ENCODE data around the gene OR6C68. TPM values are rescaled to one million over a fixed set of nuclear protein-coding genes. Genes with fewer than 3 reads are reported as not detected.
"Not testable (repeated sequence)": the region's sequence is repeated elsewhere in the genome, so short reads cannot be mapped to it uniquely, and the experiment has no call there.

Gene OR6C68
- total and polyA plus RNA-seq, 2 of the 8 experiments (the other 6 are each of a cell fraction or from before 2014, with no cell fraction given): not detected

DNA sequence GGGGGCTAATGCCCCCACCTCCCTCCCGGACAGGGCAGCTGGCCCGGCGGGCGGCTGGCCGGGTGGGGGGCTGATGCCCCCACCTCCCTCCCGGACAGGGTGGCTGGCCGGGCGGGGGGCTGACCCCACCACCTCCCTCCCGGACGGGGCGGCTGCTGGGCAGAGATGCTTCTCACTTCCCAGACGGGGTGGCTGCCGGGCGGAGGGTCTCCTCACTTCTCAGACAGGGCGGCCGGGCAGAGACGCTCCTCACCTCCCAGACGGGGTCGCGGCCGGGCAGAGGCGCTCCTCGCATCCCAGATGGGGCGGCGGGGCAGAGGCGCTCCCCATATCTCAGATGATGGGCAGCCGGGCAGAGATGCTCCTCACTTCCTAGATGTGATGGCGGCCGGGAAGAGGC is 13.0 kb upstream of the OR6C68 start:
- 94% methylated on average over 9 of the region's 29 CpGs; no CpG with 5 or more reads in 1 of the 2 experiments for whole genome bisulfite sequencing, 2 experiments (ENCODE audit: extremely low coverage in 1 of 2, insufficient coverage in 1 of 2, insufficient read length in 1 of 2, insufficient replicate concordance in 2 of 2, low coverage in 1 of 2, low lambda C conversion rate in 2 of 2, missing lambda C conversion rate in 1 of 2)
- H4K8ac ChIP-seq (ENCODE audit: extremely low read depth, insufficient read depth, low read length); H2BK12ac ChIP-seq (ENCODE audit: low read depth, low read length); H2AFZ ChIP-seq (ENCODE audit: low read length); H3K23ac ChIP-seq (ENCODE audit: insufficient read length); H4K5ac ChIP-seq (ENCODE audit: insufficient read length, low read depth, low read length); H3K23me2 ChIP-seq (ENCODE audit: low read depth, low read length); H4K20me1 ChIP-seq (replicated peaks in 1 of 2; ENCODE audit: control insufficient read depth in 1 of 2, insufficient read depth in 2 of 2, low read length in 2 of 2); H3K14ac ChIP-seq (ENCODE audit: insufficient read length); H3K27me3 ChIP-seq (replicated peaks in 1 of 4; ENCODE audit: control insufficient read depth in 3 of 4, extremely low read depth in 1 of 4, insufficient read depth in 3 of 4, low read length in 3 of 4); H3K4me1 ChIP-seq (replicated peaks in 1 of 4; ENCODE audit: control insufficient read depth in 3 of 4, insufficient read depth in 4 of 4, low read length in 3 of 4); H3K27ac ChIP-seq (ENCODE audit: low read depth, low read length); H3K79me1 ChIP-seq (ENCODE audit: low read depth, low read length); H3K18ac ChIP-seq (ENCODE audit: extremely low read depth, low read length); H3K4ac ChIP-seq (replicated peaks; ENCODE audit: insufficient read length, low read depth, low read length); H3K79me2 ChIP-seq (ENCODE audit: control insufficient read depth in 1 of 2, insufficient read depth in 2 of 2, low read length in 2 of 2); DNase-seq (ENCODE audit: low read depth in 1 of 2, low spot score in 2 of 2); FAIRE-seq; CTCF ChIA-PET (ENCODE audit: partially characterized antibody); H3K56ac ChIP-seq (replicated peaks; ENCODE audit: insufficient read length, low read depth, low read length); H2BK15ac ChIP-seq (ENCODE audit: low read length); H3K9me3 ChIP-seq (ENCODE audit: insufficient read depth in 2 of 2, low read depth in 1 of 2, low read length in 1 of 2); H3K9ac ChIP-seq (replicated peaks in 1 of 4; ENCODE audit: extremely low read depth in 1 of 4, low read depth in 3 of 4, low read length in 3 of 4); H2BK5ac ChIP-seq (ENCODE audit: low read depth, low read length); H3K4me2 ChIP-seq (ENCODE audit: insufficient read depth in 1 of 2, low read depth in 2 of 2, low read length in 2 of 2); H2BK120ac ChIP-seq (replicated peaks; ENCODE audit: low read depth, low read length); H2AK5ac ChIP-seq (ENCODE audit: low read depth, low read length); H3K4me3 ChIP-seq (ENCODE audit: extremely low read depth in 1 of 4, insufficient read depth in 2 of 4, low read depth in 3 of 4, low read length in 4 of 4); H4K91ac ChIP-seq (replicated peaks; ENCODE audit: insufficient read length, low read length); H2BK20ac ChIP-seq (ENCODE audit: low read length); H3K36me3 ChIP-seq (ENCODE audit: control insufficient read depth in 2 of 4, insufficient read depth in 4 of 4, low read length in 3 of 4); POLR2A ChIA-PET (ENCODE audit: partially characterized antibody): not testable (repeated sequence)

DNA sequence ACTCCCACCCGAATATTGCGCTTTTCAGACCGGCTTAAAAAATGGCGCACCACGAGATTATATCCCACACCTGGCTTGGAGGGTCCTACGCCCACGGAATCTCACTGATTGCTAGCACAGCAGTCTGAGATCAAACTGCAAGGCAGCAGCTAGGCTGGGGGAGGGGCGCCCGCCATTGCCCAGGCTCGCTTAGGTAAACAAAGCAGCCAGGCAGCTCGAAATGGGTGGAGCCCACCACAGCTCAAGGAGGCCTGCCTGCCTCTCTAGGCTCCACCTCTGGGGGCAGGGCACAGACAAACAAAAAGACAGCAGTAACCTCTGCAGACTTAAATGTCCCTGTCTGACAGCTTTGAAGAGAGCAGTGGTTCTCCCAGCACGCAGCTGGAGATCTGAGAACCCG is 7.9 kb upstream of the OR6C68 start:
- H3K4me3 ChIP-seq (ENCODE audit: extremely low read depth in 1 of 4, insufficient read depth in 2 of 4, low read depth in 3 of 4, low read length in 4 of 4); H3K4me2 ChIP-seq (ENCODE audit: insufficient read depth in 1 of 2, low read depth in 2 of 2, low read length in 2 of 2); H3K4me1 ChIP-seq (replicated peaks in 1 of 4; ENCODE audit: control insufficient read depth in 3 of 4, insufficient read depth in 4 of 4, low read length in 3 of 4); H3K79me2 ChIP-seq (ENCODE audit: control insufficient read depth in 1 of 2, insufficient read depth in 2 of 2, low read length in 2 of 2); H2BK12ac ChIP-seq (ENCODE audit: low read depth, low read length); H2AFZ ChIP-seq (ENCODE audit: low read length); H3K56ac ChIP-seq (replicated peaks; ENCODE audit: insufficient read length, low read depth, low read length); H3K18ac ChIP-seq (ENCODE audit: extremely low read depth, low read length); H3K14ac ChIP-seq (ENCODE audit: insufficient read length); H3K9me3 ChIP-seq (ENCODE audit: insufficient read depth in 2 of 2, low read depth in 1 of 2, low read length in 1 of 2); CTCF ChIA-PET (ENCODE audit: partially characterized antibody); H3K36me3 ChIP-seq (ENCODE audit: control insufficient read depth in 2 of 4, insufficient read depth in 4 of 4, low read length in 3 of 4); H2BK120ac ChIP-seq (replicated peaks; ENCODE audit: low read depth, low read length); H2BK15ac ChIP-seq (ENCODE audit: low read length); H2BK20ac ChIP-seq (ENCODE audit: low read length); H3K27me3 ChIP-seq (replicated peaks in 1 of 4; ENCODE audit: control insufficient read depth in 3 of 4, extremely low read depth in 1 of 4, insufficient read depth in 3 of 4, low read length in 3 of 4); H3K23ac ChIP-seq (ENCODE audit: insufficient read length); FAIRE-seq; H3K4ac ChIP-seq (replicated peaks; ENCODE audit: insufficient read length, low read depth, low read length); H4K91ac ChIP-seq (replicated peaks; ENCODE audit: insufficient read length, low read length); H3K9ac ChIP-seq (replicated peaks in 1 of 4; ENCODE audit: extremely low read depth in 1 of 4, low read depth in 3 of 4, low read length in 3 of 4); H4K8ac ChIP-seq (ENCODE audit: extremely low read depth, insufficient read depth, low read length); H4K20me1 ChIP-seq (replicated peaks in 1 of 2; ENCODE audit: control insufficient read depth in 1 of 2, insufficient read depth in 2 of 2, low read length in 2 of 2); H4K5ac ChIP-seq (ENCODE audit: insufficient read length, low read depth, low read length); H3K23me2 ChIP-seq (ENCODE audit: low read depth, low read length); H3K27ac ChIP-seq (ENCODE audit: low read depth, low read length); H2AK5ac ChIP-seq (ENCODE audit: low read depth, low read length); H3K79me1 ChIP-seq (ENCODE audit: low read depth, low read length); H2BK5ac ChIP-seq (ENCODE audit: low read depth, low read length): not testable (repeated sequence)
- POLR2A ChIA-PET (ENCODE audit: partially characterized antibody): interaction anchor here (1.0 kb wide), 1 partner anchor 26 kb away, joined by 3 read pairs; no protein-coding TSS in a partner anchor
- WGBS, 2 experiments (ENCODE audit: extremely low coverage in 1 of 2, insufficient coverage in 1 of 2, insufficient read length in 1 of 2, insufficient replicate concordance in 2 of 2, low coverage in 1 of 2, low lambda C conversion rate in 2 of 2, missing lambda C conversion rate in 1 of 2): 45% methylated on average over 3 of the region's 13 CpGs; no CpG with 5 or more reads in 1 of the 2 experiments
- peak in 1 of 2 experiments; percentile 61 for DNase-seq (ENCODE audit: low read depth in 1 of 2, low spot score in 2 of 2)

Measured in H1 (cell line).